ENCODE measurements around the gene CCT7.

The CCT7 gene

DNA sequence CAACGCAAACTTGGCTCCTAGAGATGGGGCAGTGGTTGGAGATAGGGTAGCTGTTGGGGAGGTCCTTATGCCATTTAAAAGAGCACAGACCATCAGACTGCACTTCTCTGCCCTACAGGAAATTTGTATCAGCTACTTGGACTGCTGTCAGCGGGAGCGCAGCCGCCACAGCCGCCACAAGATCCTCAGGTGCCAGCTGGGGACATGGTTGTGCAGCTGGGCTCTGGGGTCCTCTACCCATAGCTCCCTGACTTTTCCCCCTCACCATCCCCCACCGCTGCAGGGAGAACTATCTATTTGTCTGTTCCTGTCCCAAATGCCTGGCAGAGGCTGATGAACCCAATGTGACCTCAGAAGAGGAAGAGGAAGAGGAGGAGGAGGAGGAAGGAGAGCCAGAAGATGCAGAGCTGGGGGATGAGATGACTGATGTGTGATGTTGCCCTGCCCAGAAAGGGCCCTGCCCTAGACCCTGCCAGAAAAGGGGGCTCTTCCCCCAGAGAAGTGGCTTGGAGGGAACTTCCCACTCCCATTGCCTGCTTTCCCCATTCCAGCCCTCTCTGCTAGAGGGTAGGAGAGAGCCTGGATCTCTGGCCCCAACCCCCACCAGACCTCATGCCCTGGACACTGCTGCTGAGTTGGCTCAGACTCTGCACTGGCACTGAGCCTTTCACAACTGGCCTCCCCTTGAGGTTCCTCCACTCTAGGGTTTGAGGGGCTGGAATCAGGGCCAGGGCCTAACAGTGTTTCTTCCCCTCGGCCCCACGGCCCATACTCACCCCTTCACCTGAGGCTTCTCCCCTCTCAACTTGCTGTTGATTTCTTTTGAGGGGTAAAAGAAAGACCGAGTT is 8.4 kb upstream of the CCT7 start:
- no peak for DNase-seq (ENCODE audit: low spot score)

DNA sequence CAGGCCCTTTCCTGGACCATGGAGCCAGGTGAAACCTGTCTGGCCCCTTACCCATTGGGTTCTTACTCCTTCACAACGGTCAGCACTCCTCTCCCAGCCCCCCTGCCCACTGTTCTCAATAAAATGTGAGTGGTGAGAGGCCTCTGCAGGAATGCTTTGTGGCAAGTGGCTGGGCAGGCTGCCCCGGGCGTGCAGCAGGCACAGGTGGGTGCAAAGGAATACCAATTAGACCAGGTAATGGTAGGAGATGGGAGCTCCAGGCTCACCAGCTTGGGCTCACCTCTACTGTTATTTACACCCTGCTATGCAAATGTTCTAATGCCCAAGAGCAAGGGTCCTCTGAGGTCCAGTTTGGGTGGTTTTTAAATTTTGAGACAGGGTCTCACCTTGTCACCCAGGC is 7.0 kb upstream of the CCT7 start:
- DNase-seq (ENCODE audit: low spot score), result no peak

DNA sequence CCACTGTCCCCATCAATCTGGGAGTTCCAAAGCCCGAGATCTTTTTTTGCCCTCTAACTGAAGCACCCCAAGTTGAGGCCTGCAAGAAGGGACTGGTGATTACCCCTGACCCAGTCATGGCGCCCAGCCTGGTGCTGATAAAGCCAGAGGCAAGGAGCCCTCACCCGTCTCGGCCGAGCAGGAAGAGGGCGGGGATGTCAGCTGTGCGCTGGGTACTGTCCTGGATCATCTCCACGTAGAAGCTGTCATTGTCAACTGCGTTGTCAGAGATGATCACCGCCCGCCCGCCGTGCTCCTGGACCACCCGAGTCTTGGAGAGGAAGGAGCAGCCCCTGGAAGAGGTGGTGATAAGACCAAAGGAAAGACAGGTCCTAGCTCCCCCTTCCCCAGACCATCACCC is 5.5 kb upstream of the CCT7 start:
- no peak for DNase-seq (ENCODE audit: low spot score)

DNA sequence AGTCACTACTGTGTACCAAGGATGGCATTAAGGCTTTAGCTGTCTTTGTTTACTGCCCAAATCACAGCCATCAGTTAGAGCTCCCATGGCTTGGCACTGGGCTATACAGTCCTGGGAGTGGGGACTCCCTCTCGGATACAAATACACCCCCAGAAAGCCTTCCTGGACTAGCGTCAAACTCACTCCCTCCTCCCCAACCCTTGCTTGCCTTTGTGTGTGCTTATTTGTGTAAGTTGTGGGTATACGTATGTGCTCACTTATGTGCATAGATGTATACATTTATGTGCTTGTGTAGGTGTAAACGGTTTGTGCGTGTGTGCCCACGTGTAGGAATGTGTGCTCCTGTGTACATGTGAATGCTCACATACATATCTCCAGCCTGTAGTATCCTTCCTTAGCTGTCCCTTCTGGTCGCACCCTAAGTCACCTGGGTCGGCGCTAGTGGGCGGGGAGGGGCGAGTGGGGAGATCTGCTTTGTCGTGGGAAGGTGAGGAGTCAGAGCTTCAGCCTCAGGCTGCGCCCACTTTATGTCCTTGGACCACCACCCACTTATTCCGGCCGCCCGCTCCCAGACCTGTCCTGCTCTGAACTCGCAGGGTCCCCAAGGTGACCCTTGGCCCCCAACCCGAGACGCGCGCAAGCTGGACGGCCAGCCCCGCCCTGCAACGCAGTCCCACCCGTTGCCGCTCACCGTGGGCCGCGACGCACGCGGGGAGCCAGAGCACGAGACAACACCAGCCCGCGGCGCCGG is 1.5 kb upstream of the CCT7 start:
- DNase-seq (ENCODE audit: low spot score), result peak; percentile 21

- peak; percentile 99 for DNase-seq (ENCODE audit: low spot score)
Measured at GRCh38 chr2:73233154-73233931, 765 bp upstream of the CCT7 start, which contains the start of gene PRADC1. Gene PRADC1 (minus strand): TSS chr2:73233239. CDS start chr2:73233160, 79 bp downstream.

GRCh38 chr2:73235315-73236028 is 1.4 kb downstream of the CCT7 start:
- DNase-seq (ENCODE audit: low spot score), result no peak

DNA sequence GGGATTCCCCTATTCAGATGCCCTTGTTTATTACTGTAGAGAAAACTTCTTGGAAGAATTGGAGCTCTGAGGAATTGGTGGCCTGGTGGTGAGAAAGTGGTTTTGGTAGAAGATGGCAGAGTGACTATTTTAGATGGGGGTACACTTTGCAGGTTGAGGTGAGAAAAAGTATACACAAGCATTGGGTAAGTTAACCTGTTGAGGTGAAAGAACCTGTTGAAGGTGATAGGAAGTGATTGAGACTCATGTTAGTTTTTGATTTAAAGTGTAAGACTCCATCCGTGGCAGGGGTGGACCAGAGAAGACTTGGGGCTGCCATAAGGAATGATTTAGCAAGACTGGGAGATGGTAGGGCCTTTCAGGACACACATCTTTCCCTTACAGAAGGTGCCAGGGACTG is 3.1 kb downstream of the CCT7 start:
- DNase-seq (ENCODE audit: low spot score), result no peak

- DNase-seq (ENCODE audit: low spot score), result no peak
Measured at GRCh38 chr2:73238149-73238548, 4.0 kb downstream of the CCT7 start.

- no peak for DNase-seq (ENCODE audit: low spot score)
Measured at GRCh38 chr2:73238976-73239375, 4.9 kb downstream of the CCT7 start.

GRCh38 chr2:73239776-73240175 is 5.7 kb downstream of the CCT7 start:
- DNase-seq (ENCODE audit: low spot score), result no peak

GRCh38 chr2:73243884-73244570 is 9.9 kb downstream of the CCT7 start:
- DNase-seq (ENCODE audit: low spot score), result no peak

- DNase-seq (ENCODE audit: low spot score), result no peak
Measured at GRCh38 chr2:73244580-73244979, 10.5 kb downstream of the CCT7 start.

- no peak for DNase-seq (ENCODE audit: low spot score)
Measured at GRCh38 chr2:73246850-73247249, 12.7 kb downstream of the CCT7 start.

DNA sequence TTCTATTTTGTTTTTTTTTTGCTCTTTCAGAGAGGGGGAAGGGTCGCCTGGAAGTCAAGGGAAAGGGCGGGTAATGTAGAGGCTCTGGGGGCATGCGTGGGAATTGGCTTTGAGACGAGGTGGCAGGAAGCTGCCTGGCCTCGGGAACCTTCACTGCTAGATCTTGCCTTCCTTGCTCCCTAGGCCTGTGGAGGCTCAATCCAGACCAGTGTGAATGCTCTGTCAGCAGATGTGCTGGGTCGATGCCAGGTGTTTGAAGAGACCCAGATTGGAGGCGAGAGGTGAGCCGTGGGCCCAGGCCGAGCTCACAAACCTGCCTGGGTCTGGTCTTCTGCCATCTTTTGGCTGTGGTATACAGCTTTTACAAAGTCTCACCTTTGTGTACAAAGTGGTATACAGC is 15.5 kb downstream of the CCT7 start:
- no peak for DNase-seq (ENCODE audit: low spot score)

DNA sequence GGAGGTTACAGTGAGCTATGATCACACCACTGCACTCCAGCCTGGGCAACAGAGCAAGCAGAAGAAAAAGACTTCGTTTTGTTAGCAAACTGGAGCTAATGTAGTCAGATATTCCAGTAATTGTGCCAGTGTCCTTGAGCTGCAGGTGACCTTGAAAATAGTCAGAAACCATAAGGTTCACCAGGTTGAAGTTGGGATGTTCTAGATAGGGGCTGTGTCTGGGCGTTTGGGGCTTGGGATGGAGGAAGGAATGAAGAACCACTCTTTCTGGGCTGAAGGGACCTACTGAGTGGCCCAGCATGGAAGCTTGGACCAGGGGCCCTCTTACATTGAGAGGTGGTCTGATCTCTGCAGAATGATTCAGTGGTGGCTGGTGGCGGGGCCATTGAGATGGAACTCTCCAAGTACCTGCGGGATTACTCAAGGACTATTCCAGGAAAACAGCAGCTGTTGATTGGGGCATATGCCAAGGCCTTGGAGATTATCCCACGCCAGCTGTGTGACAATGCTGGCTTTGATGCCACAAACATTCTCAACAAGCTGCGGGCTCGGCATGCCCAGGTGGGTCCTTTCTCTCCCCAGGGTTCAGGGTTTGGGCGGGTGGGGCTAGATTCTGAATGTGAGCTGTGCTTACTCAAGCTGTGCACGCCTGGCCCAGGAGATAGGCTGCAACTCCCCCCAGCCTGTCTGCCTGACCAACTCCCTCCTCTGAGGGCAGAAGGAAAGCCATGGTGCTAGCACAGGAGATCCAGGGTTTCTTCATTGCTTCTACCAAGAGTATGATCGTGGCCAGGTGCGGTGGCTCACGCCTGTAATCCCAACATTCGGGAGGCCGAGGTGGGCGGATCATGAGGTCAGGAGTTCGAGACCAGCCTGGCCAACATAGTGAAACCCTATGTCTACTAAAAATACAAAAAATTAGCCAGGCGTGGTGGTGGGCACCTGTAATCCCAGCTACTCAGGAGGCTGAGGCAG is 17.1 kb downstream of the CCT7 start:
- DNase-seq (ENCODE audit: low spot score), result no peak

- DNase-seq (ENCODE audit: low spot score), result no peak
Measured at GRCh38 chr2:73252238-73253027, 18.3 kb downstream of the CCT7 start.

DNA sequence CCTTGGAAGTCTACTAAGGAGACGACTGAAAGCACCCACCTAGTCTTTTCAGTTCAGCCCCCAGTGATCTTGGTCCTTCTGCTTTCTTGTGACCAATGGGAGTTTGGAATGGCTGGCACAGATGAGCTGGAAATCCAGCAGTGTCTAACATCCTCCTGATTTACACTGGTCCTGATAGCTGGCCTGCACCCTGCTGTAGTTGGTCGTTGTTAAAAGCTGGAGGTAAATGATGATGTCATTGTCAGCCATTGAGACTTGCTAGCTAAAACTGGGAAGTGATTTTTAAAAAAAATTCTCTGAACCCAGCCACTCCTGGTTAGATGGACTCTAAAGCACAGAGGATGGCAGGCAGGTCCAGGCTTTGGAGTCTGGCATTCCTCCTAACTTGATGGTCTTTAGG is 19.3 kb downstream of the CCT7 start:
- DNase-seq (ENCODE audit: low spot score), result no peak

- DNase-seq (ENCODE audit: low spot score), result no peak
Measured at GRCh38 chr2:73253901-73254300, 19.8 kb downstream of the CCT7 start.

- no peak for DNase-seq (ENCODE audit: low spot score)
Measured at GRCh38 chr2:73254343-73255006, 20.4 kb downstream of the CCT7 start.
